Endothelial cell of umbilical vein (primary cell): ENCODE data around the gene OR14K1.

Source experiments
- EZH2 ChIP-seq: IDR thresholded peaks from 2 replicates; pipeline ENCODE4 v1.6.1; 2012; ENCODE audit warnings: borderline replicate concordance, low read depth, mild to moderate bottlenecking, moderate library complexity, low read length, inconsistent platforms; ENCODE audit not compliant: severe bottlenecking
- JUN ChIP-seq: IDR thresholded peaks from 2 replicates; pipeline ENCODE4 v1.6.1; 2011; ENCODE audit warnings: borderline replicate concordance, low read depth; ENCODE audit not compliant: insufficient read length, insufficient read depth
- POLR2A ChIP-seq: IDR thresholded peaks from 2 replicates; pipeline ENCODE4 v1.6.1; 2012; ENCODE audit warnings: low read depth, mild to moderate bottlenecking, control low read depth, low read length
- POLR2AphosphoS5 ChIP-seq: IDR thresholded peaks from 2 replicates; pipeline ENCODE4 v1.6.1; 2012; ENCODE audit warnings: low read depth, mild to moderate bottlenecking, control low read depth, low read length, moderate library complexity; ENCODE audit not compliant: insufficient read depth

DNA sequence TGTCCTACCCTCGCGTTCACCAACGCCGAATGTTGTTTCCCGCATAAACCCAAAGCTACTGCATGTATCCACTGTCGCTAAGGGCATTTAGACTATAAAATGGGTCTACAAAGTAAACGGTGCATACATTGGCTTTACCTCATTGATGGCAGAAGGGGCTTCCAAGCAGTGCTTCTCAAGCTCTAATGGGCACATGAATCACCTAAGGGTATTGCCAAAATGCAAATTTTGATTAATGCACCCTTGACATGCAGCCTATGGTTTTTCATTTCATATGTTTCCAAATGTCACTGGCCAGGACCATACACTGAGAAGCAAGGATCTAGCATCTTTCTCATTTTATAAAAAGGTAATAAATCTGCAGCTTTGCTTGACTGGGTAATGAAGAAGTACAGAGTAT is 24.7 kb upstream of the OR14K1 start:
- no peak for TF ChIP-seq JUN
- no peak for TF ChIP-seq EZH2
- no peak for TF ChIP-seq POLR2AphosphoS5
- no peak for TF ChIP-seq POLR2A
